HCT116 (cell line): ENCODE data around the gene ACSL5. TPM values are rescaled to one million over a fixed set of nuclear protein-coding genes. Genes with fewer than 3 reads are reported as not detected.

Experiments used
- ATAC-seq: fragments of 200-7000 bp; cut with Tn5 transposase; 2 replicates; pipeline ENCODE4 v1.9.1; 2020; ENCODE audit warnings: mild to moderate bottlenecking, moderate library complexity
- BruUV-seq: library from RNA; stranded (reverse); fragments of 400-500 nt; replicated peaks from 2 replicates; lab custom pipeline; 2021; lab: Mats Ljungman, UMichigan
- CTCF ChIA-PET: fragments of 300-600 bp; sonication (Branson Sonifier 250); formaldehyde crosslinking; loops from one replicate; lab custom pipeline; 2021; ENCODE audit warnings: antibody characterized with exemption; lab: Charles Lee
- POLR2A ChIA-PET: fragments of 300-600, 350-600 bp; sonication (Branson Sonifier 250); formaldehyde crosslinking; loops from one replicate; lab custom pipeline; 2021; ENCODE audit warnings: antibody characterized with exemption; lab: Charles Lee
- RAD21 ChIA-PET, 2 experiments: fragments of 300-600 bp; sonication (Branson Sonifier 250); formaldehyde crosslinking; loops; one replicate each; lab custom pipeline; 2023; ENCODE audit warnings: low total read pairs in 2 of 2; ENCODE audit not compliant: uncharacterized antibody in 2 of 2, unreplicated experiment in 2 of 2, low non-redundant PET in 1 of 2; lab: Charles Lee
- DNase-seq: peaks from one replicate; pipeline ENCODE4 v3.0.0-alpha.2; 2010; ENCODE audit warnings: low read depth, low spot score
- H2AFZ ChIP-seq: fragments of 200-600 bp; shearing (Covaris generic), sonication (generic); 2 replicates; pipeline ENCODE4 v1.6.1; 2017; ENCODE audit warnings: low read depth, mixed run types, mixed read lengths, antibody characterized with exemption, low read length; ENCODE audit not compliant: poor library complexity, severe bottlenecking
- H3K27ac ChIP-seq: 2 replicates; pipeline ENCODE4 v1.5.1; 2012; ENCODE audit warnings: low read depth, low read length
- H3K27me3 ChIP-seq: fragments of 200-600 bp; sonication (generic); 2 replicates; pipeline ENCODE4 v1.6.1; 2016; ENCODE audit warnings: mixed run types, low read length, mixed read lengths; ENCODE audit not compliant: insufficient read depth
- H3K36me3 ChIP-seq, 2 experiments: fragments of 200-500 bp in 1 of 2; fragments of 200-600 bp in 1 of 2; sonication (Bioruptor generic) in 1 of 2; sonication (generic) in 1 of 2; 2 replicates each; pipeline versions ENCODE4 v1.5.1 to v1.6.1; 2014 to 2016; ENCODE audit warnings: low read length in 2 of 2, inconsistent platforms in 1 of 2, mixed read lengths in 1 of 2, mixed run types in 1 of 2; ENCODE audit not compliant: insufficient read depth in 2 of 2, control insufficient read depth in 1 of 2
- H3K4me1 ChIP-seq, 2 experiments: fragments of 200-600 bp in 1 of 2; sonication (generic) in 1 of 2; 2 replicates each; pipeline versions ENCODE4 v1.5.1 to v1.6.1; 2012 to 2017; ENCODE audit warnings: low read length in 2 of 2, inconsistent platforms in 1 of 2, mild to moderate bottlenecking in 1 of 2, mixed read lengths in 1 of 2, mixed run types in 1 of 2, moderate library complexity in 1 of 2; ENCODE audit not compliant: insufficient read depth in 2 of 2, control insufficient read depth in 1 of 2
- H3K4me2 ChIP-seq: fragments of 200-600 bp; sonication (generic); 2 replicates; pipeline ENCODE4 v1.6.1; 2017; ENCODE audit warnings: mixed run types, low read length, mixed read lengths
- H3K4me3 ChIP-seq, 2 experiments: fragments of 200-600 bp in 1 of 2; sonication (generic) in 1 of 2; replicated peaks in 1 of 2; 2 replicates each; pipeline ENCODE4 v1.5.1; 2011 to 2016; ENCODE audit warnings: low read length in 2 of 2, control low read depth in 1 of 2, low read depth in 1 of 2, mild to moderate bottlenecking in 1 of 2, mixed read lengths in 1 of 2, mixed run types in 1 of 2
- H3K79me2 ChIP-seq: fragments of 200-600 bp; sonication (generic); 2 replicates; pipeline ENCODE4 v1.6.1; 2017; ENCODE audit warnings: mild to moderate bottlenecking, mixed run types, low read length, moderate library complexity, mixed read lengths; ENCODE audit not compliant: insufficient read depth
- H3K9ac ChIP-seq: fragments of 200-600 bp; sonication (generic); 2 replicates; pipeline ENCODE4 v1.6.1; 2016; ENCODE audit warnings: low read length, mixed read lengths
- H3K9me2 ChIP-seq: fragments of 200-600 bp; sonication (generic), shearing (Covaris generic); 2 replicates; pipeline ENCODE4 v1.6.1; 2017; ENCODE audit warnings: mixed run types, mild to moderate bottlenecking, moderate library complexity; ENCODE audit not compliant: insufficient read depth
- H3K9me3 ChIP-seq, 2 experiments: fragments of 200-500 bp in 1 of 2; fragments of 200-600 bp in 1 of 2; sonication (Bioruptor generic) in 1 of 2; sonication (generic) in 1 of 2; 2 replicates each; pipeline ENCODE4 v1.6.1; 2014 to 2017; ENCODE audit warnings: low read length in 2 of 2, mixed read lengths in 2 of 2, inconsistent platforms in 1 of 2, low read depth in 1 of 2, mild to moderate bottlenecking in 1 of 2, mixed run types in 1 of 2, moderate library complexity in 1 of 2; ENCODE audit not compliant: control insufficient read depth in 1 of 2, insufficient read depth in 1 of 2
- H4K20me1 ChIP-seq: fragments of 200-600 bp; sonication (generic), shearing (Covaris generic); 2 replicates; pipeline ENCODE4 v1.6.1; 2017; ENCODE audit warnings: mixed run types, mild to moderate bottlenecking, moderate library complexity; ENCODE audit not compliant: insufficient read depth
- CBX3 ChIP-seq: IDR thresholded peaks from 2 replicates; pipeline ENCODE4 v1.6.1; 2012; ENCODE audit warnings: low read depth
- CEBPB ChIP-seq: IDR thresholded peaks from 2 replicates; pipeline ENCODE4 v1.6.1; 2012; ENCODE audit warnings: low read depth
- EGR1 ChIP-seq: IDR thresholded peaks from 2 replicates; pipeline ENCODE4 v1.6.1; 2012; ENCODE audit warnings: low read depth
- FOSL1 ChIP-seq: IDR thresholded peaks from 2 replicates; pipeline ENCODE4 v1.6.1; 2012; ENCODE audit warnings: low read depth
- POLR2AphosphoS5 ChIP-seq: IDR thresholded peaks from 2 replicates; pipeline ENCODE4 v1.6.1; 2011; ENCODE audit warnings: mild to moderate bottlenecking, low read depth, low read length, moderate library complexity
- RAD21 ChIP-seq: IDR thresholded peaks from 2 replicates; pipeline ENCODE4 v1.6.1; 2012; ENCODE audit warnings: low read depth, mild to moderate bottlenecking
- SRF ChIP-seq: IDR thresholded peaks from 2 replicates; pipeline ENCODE4 v1.6.1; 2012; ENCODE audit warnings: low read depth
- TCF7L2 ChIP-seq: IDR thresholded peaks from 2 replicates; pipeline ENCODE4 v1.7.0; 2011; ENCODE audit warnings: borderline replicate concordance, inconsistent platforms; ENCODE audit not compliant: insufficient read depth, insufficient read length; ENCODE audit errors: extremely low read depth
- YY1 ChIP-seq: IDR thresholded peaks from 2 replicates; pipeline ENCODE4 v1.6.1; 2011; ENCODE audit warnings: low read length, low read depth, moderate library complexity, mild to moderate bottlenecking; ENCODE audit not compliant: insufficient replicate concordance; ENCODE audit errors: extremely low read depth
- ZFX ChIP-seq: fragments of 450-650 bp; IDR thresholded peaks from 2 replicates; pipeline ENCODE4 v1.6.1; 2017
- ZNF274 ChIP-seq: fragments of 200-500 bp; sonication (Bioruptor generic); IDR thresholded peaks from 2 replicates; pipeline ENCODE4 v1.6.1; 2014; ENCODE audit warnings: mild to moderate bottlenecking, low read depth, low read length, inconsistent platforms
- intact Hi-C: fragments of 100-400 bp; cut with micrococcal nuclease; formaldehyde crosslinking; loops from 2 replicates; pipeline ENCODE4 v1.10.0; 2022
- total RNA-seq: library from RNA; stranded (reverse); gene quantifications from one replicate; pipeline ENCODE4 v1.2.1, GENCODE V29; 2021; ENCODE audit not compliant: unreplicated experiment
- TF ChIP-seq, protein P1 (sequence below): IDR thresholded peaks from 2 replicates; pipeline ENCODE4 v1.6.1; 2011; ENCODE audit warnings: mild to moderate bottlenecking, low read length, moderate library complexity; ENCODE audit not compliant: insufficient replicate concordance; ENCODE audit errors: extremely low read depth

The ACSL5 gene
- total RNA-seq, 1 experiment from 2014 or later, result 195 TPM

GRCh38 chr10:112338957-112339356 is 35.0 kb upstream of the ACSL5 start:
- Histone ChIP-seq H2AFZ (peak overlapping the region; percentile 3), H3K4me3 (no peak overlapping the region), H4K20me1 (no peaks in the 10 kb centered on the region), H3K27ac (no peak overlapping the region), H3K9me2 (no peaks in the 10 kb centered on the region), H3K27me3 (no peaks in the 10 kb centered on the region), H3K9ac (no peak overlapping the region), H3K9me3 (no peaks in the 10 kb centered on the region), H3K4me1 (peaks cover 30 to 72% of the 10 kb centered on the region in 2 experiments), H3K79me2 (no peaks in the 10 kb centered on the region), H3K4me2 (peak overlapping the region; percentile 3; the same call in 1 of the 2 replicates), H3K36me3 (no peaks in the 10 kb centered on the region)
- ChIA-PET RAD21 (no interaction called here), POLR2A (interaction anchor here (0.6 kb wide), 1 partner anchor 40 kb away, joined by 3 read pairs; no protein-coding TSS in a partner anchor), CTCF (interaction anchor here (1.4 kb wide), 1 partner anchor 16 kb away, joined by 3 read pairs; no protein-coding TSS in a partner anchor)
- ATAC-seq (no peak), DNase-seq (no peak)
- intact Hi-C loops, result no loop called here
- BruUV-seq, result no TSS peak
- no peak for TF ChIP-seq YY1
- TF ChIP-seq CEBPB, result no peak
- no peak for TF ChIP-seq ZFX
- TF ChIP-seq, protein P1, sequence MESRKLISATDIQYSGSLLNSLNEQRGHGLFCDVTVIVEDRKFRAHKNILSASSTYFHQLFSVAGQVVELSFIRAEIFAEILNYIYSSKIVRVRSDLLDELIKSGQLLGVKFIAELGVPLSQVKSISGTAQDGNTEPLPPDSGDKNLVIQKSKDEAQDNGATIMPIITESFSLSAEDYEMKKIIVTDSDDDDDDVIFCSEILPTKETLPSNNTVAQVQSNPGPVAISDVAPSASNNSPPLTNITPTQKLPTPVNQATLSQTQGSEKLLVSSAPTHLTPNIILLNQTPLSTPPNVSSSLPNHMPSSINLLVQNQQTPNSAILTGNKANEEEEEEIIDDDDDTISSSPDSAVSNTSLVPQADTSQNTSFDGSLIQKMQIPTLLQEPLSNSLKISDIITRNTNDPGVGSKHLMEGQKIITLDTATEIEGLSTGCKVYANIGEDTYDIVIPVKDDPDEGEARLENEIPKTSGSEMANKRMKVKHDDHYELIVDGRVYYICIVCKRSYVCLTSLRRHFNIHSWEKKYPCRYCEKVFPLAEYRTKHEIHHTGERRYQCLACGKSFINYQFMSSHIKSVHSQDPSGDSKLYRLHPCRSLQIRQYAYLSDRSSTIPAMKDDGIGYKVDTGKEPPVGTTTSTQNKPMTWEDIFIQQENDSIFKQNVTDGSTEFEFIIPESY, result no peak
- no peak for TF ChIP-seq POLR2AphosphoS5
- no peak for TF ChIP-seq RAD21
- no peak for TF ChIP-seq ZNF274
- TF ChIP-seq CBX3, result no peak
- no peak for TF ChIP-seq FOSL1
- no peak for TF ChIP-seq TCF7L2
- no peak for TF ChIP-seq SRF
- TF ChIP-seq EGR1, result no peak
